CD4-positive, alpha-beta T cell treated with Interleukin-2 at 100 ng/mL for 4 hours (primary cell): Measurements from ENCODE around the gene USF1.
"Not testable (repeated sequence)": the region's sequence is repeated elsewhere in the genome, so short reads cannot be mapped to it uniquely, and the experiment has no call there.

Source experiments
- DNase-seq: peaks from one replicate; pipeline ENCODE4 v3.0.0-alpha.2; 2020; ENCODE audit warnings: low spot score

Gene USF1

DNA sequence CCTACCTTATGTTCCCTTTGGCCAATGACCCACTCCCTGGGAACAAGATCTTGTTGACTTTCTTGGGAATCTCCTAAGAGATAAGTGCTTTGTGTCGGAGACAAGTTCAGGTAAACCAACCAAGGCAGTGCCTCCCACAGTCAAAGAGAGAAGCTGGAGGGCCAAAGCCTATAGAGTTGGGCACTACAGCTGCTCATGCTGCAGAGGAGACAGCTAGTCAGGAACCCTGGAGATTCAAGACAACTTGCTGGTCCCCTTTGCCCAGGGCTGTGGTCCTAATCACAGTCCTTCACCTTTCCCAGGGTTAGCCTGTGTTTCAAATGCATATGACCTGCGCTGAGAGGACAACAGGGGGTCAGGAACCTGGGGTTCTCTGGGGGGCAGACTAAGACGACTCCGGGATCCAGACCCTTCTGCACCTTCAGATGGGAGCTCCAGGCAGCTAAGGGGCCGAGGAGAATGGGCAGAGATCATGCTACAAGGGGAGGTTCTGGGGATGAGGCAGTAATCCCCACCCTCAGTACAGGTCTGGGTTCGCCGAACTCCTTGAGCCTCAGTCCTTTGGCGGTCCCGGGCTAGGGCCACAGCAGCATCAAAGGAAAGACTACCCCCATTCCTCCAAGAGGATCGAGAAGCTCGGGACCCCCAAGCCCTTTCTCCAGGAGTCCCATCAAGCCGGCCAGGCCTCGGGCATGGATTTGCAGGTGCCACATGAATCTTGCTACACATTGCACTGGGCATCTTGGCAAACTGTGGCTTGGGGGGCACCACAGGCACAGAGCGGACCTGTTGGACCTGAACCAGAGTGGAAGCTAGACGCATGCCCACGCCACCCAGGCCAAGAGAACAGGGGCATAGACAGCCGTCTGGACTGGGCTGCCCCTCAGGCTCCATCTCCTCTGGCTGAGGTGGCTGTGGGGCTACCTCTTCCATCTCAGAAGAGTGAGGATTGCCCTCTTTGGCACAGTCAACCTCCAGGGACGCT, 2.0 kb upstream of the USF1 start:
- DNase-seq: no peak

- no peak for DNase-seq
These were observed 940 bp upstream of the USF1 start for GRCh38 chr1:161046605-161047228.

- DNase-seq: peak; percentile 72
These were observed 655 bp downstream of the USF1 start for GRCh38 chr1:161044908-161045735.

- DNase-seq: peak; percentile 68
These were observed 1.3 kb downstream of the USF1 start for GRCh38 chr1:161044535-161044907.

- no peak for DNase-seq
These were observed 6.2 kb downstream of the USF1 start for GRCh38 chr1:161039546-161039945.

DNA sequence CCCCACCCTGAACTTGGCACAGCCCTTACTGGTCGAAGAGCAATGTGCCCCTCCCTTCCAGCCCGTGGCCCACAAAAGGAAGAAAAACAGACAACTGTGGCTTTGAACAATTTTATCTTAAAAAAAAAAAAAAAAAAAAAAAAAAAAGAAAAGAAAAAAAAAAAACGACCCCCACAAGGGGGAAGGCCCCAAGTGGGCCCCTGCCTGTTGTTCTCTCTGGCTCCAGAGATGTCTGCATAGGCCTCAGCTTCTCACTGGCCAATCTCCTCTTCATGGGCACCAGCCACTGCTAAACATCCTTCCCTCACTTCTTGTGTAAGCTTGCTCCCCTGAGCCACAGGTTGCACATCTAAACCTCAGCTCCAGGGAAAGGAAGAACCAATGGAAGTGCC, 6.6 kb downstream of the USF1 start:
- no peak for DNase-seq

- peak; percentile 83 for DNase-seq
These were observed 7.1 kb downstream of the USF1 start, which contains the start of gene TSTD1 for GRCh38 chr1:161038523-161039153. Gene TSTD1 (minus strand): TSS chr1:161038964. CDS start chr1:161038889, 75 bp downstream.

DNA sequence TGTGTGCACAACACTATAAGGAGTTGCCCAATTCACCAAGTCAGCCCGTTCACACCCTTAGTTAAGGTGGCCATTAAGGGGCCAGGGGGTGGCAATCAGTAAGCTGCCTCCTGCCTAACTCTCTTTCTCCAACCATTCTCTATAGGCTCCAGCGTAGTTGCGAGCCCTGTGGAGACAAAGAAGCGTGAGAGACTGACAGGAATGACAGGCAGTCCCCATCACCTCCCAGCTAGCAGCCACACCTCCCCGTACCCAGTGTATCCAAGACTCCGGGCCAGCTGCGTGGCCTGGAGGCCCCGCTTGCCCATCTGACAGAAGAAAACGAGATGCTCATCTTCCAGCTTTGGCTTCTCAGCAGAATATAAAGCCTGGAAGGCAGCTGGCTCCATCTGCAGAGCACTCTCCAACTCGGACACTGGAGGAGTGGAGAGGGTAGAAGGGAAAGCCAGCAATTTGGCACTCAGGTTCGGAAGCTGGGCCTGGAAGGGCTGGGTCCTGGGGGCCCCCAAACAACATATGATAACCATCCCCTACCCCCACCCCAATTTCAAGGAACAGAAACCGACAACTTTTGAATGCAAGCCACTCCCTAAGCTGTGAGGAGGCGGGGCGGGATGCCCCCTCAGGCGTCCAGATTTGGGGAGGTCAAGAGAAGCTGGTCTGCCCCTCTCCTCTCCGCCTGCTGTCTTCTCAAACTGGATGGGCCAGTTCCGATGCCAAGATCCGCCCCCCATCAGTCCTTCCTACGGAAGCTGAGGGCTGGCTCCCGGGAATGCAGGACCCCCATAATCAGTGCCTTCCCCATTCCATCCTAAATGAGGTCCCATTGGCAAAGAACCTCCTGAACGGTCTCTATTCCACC, 7.9 kb downstream of the USF1 start:
- DNase-seq: no peak

- DNase-seq: peak; percentile 55
These were observed 12.0 kb downstream of the USF1 start for GRCh38 chr1:161033751-161034150.

GRCh38 chr1:161032409-161032808, 13.4 kb downstream of the USF1 start:
- no peak for DNase-seq

- DNase-seq: no peak
These were observed 13.9 kb downstream of the USF1 start for GRCh38 chr1:161031874-161032273.

- not testable (repeated sequence) for DNase-seq
These were observed 16.3 kb downstream of the USF1 start for GRCh38 chr1:161029466-161029865.

- DNase-seq: not testable (repeated sequence)
These were observed 18.8 kb downstream of the USF1 start for GRCh38 chr1:161026954-161027353.

- DNase-seq: not testable (repeated sequence)
These were observed 23.3 kb downstream of the USF1 start for GRCh38 chr1:161022432-161022831.

- peak; percentile 15 for DNase-seq
These were observed 23.8 kb downstream of the USF1 start for GRCh38 chr1:161021970-161022353.

DNA sequence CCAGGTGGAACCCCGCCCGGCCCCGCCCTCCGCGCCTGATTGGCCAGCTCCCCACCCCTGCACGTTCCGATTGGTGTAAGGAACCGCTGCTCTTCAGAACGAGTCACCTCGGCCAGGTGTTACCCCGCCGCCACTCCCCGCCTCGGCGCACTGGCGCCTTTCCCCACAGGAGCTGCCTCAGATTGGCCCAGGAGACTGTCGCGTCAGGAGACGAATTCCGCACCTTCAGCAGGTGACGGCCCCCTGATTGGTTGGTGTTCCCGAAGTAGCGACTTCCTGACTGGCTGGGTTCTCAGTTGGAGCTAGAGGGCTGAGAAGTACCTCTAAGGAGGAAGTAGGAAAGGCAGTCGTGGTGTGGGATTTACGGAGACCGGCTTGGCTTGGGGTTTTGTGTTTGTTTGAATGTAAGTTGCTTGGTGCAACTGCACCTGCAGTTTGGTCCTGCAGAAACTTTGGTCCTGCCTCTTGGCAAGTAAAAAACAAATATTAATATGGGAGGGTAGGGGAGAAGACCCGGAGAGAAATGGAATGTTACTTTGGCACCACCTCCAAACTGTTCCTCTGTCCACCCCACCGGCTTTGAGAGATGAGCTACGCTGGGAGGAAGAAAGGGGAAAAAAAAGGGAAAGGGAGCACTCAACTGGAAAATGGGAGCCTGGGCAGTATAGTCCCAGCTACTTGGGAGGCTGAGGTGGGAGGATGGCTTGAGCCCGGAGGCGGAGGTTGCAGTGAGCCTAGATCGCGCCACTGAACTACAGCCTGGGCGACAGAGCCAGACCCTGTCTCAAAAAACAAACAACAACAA, 24.4 kb downstream of the USF1 start:
- peak; percentile 93 for DNase-seq

DNA sequence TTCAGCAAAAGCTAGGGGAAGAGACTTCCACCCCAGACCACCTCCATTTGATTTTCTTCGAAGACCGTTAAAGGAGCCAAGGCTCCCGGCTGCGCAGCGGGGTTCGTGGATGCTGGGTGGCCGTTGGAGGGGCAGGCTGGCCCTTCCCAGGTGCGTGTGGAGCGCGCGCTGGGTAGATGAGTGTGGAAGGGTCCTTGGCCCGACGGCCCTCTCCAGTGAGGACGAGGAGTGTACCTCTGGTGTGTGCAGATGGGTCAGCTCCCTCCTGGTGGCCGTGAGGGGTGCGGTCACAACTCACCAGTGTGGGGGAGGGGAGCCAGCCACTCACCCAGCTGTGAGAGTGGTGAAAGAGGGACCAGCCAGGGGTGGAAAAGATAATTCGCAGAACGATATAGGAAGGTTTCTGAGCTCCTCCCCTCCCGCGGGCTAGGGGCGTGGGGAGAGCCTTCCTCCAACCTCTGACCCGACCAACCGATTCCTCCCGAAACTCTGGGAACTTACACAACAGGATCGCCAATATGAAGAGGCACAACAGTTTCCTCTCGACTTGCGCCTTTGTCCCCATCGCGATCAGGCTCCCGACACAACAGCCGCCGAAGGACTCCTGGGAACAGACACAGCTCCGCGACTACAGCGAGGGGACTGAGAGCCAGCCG, 25.1 kb downstream of the USF1 start, which contains the start of gene F11R:
Gene F11R, minus strand, starts transcription at position 644 of the 656 bp plus-strand sequence. Its CDS starts 79 bp downstream, at position 565.
- no peak for DNase-seq

DNA sequence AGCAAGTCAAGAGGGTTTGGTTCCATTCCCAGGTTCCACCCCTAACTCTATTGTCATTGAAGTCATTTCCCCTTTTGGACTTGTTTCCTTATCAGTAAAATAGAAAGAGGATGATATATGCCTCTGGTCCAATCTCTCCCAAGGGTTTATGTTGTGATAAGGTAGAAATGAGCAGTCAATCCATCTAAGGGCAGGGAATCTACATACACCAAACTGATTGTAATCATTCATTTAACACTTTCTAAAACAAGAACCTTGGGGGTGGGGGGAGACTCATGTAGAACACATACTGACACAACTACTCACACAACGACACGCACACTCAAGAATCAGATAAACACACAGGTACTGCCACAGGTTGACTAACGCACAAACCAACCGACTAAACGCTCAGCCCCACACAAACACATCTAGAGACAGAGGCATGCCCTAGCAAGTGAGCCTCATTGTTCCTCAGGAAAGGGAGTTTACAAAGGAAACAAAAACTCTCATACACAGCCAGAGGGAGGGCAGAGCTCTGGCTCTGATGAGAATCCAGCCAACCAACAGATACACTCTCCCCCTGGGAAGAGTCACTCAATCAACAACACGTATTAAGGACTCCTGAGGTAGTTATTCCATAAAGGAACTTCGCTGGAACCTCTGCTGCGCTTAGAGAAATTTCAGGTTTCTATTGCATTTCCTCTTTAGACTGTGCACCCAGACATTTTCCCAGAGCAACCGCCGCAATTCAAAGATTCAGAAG, 25.9 kb downstream of the USF1 start:
- DNase-seq: no peak
